Testis (tissue), 3 donors: ENCODE results near the gene CTSD. TPM values are rescaled to one million over a fixed set of nuclear protein-coding genes. Genes with fewer than 3 reads are reported as not detected.

Source experiments
- DNase-seq: peaks from one replicate; pipeline ENCODE4 v3.0.0-alpha.2; 2019
- H3K27ac ChIP-seq, 2 donors: fragments of 200-600 bp; sonication (generic); one replicate each; pipeline ENCODE4 v1.5.1; 2019
- H3K27me3 ChIP-seq: fragments of 200-600 bp; sonication (generic); one replicate; pipeline ENCODE4 v1.5.1; 2019
- H3K36me3 ChIP-seq: fragments of 200-600 bp; sonication (generic); one replicate; pipeline ENCODE4 v1.5.1; 2017; ENCODE audit warnings: low read depth; ENCODE audit errors: missing control alignments
- H3K4me1 ChIP-seq: fragments of 200-600 bp; sonication (generic); one replicate; pipeline ENCODE4 v1.5.1; 2019
- H3K4me3 ChIP-seq, 2 donors: fragments of 200-600 bp; sonication (generic); one replicate each; pipeline ENCODE4 v1.5.1; 2017 to 2019
- H3K9me3 ChIP-seq: fragments of 200-600 bp; sonication (generic); one replicate; pipeline ENCODE4 v1.5.1; 2017
- CTCF ChIP-seq, 3 experiments: fragments of 450-650 bp in 2 of 3; fragments of 200-600 bp in 1 of 3; sonication (generic) in 1 of 3; IDR thresholded peaks; one replicate each; pipeline ENCODE4 v1.5.1; 2016 to 2019; ENCODE audit warnings: antibody characterized with exemption in 3 of 3, mild to moderate bottlenecking in 2 of 3, moderate library complexity in 1 of 3
- POLR2A ChIP-seq: fragments of 450-650 bp; IDR thresholded peaks from one replicate; pipeline ENCODE4 v1.6.1; 2017; ENCODE audit warnings: antibody characterized with exemption, mild to moderate bottlenecking, moderate library complexity
- WGBS, 2 donors: methylation state at CpG; one replicate each; pipeline ENCODE4 v1.1.5; 2018; 5-methylcytosine and 5-hydroxymethylcytosine counted together
- intact Hi-C: fragments of 100-400 bp; cut with DNase I; formaldehyde crosslinking; loops from one replicate; pipeline ENCODE4 v1.15.1; 2023; ENCODE audit warnings: low total_unique reads
- polyA plus RNA-seq: library from polyadenylated mRNA; stranded (reverse); fragments of 350-450 nt; fragmentation: Illumina TruSeq; extraction: RNeasy Lipid Tissue Mini Kit (QIAGEN cat#74804); gene quantifications from one replicate; pipeline ENCODE4 v1.2.3, GENCODE V29; 2014; ENCODE audit warnings: low read depth, low replicate concordance; ENCODE audit not compliant: insufficient read depth
- total RNA-seq, 2 donors: library from RNA; depleted of rRNA; stranded (reverse); fragments of >200 nt; gene quantifications; one replicate each; pipeline ENCODE4 v1.2.3, GENCODE V29; 2016

The CTSD gene
- total and polyA plus RNA-seq, 3 donors from 2014 or later, result 486 to 897 (median 522) TPM

DNA sequence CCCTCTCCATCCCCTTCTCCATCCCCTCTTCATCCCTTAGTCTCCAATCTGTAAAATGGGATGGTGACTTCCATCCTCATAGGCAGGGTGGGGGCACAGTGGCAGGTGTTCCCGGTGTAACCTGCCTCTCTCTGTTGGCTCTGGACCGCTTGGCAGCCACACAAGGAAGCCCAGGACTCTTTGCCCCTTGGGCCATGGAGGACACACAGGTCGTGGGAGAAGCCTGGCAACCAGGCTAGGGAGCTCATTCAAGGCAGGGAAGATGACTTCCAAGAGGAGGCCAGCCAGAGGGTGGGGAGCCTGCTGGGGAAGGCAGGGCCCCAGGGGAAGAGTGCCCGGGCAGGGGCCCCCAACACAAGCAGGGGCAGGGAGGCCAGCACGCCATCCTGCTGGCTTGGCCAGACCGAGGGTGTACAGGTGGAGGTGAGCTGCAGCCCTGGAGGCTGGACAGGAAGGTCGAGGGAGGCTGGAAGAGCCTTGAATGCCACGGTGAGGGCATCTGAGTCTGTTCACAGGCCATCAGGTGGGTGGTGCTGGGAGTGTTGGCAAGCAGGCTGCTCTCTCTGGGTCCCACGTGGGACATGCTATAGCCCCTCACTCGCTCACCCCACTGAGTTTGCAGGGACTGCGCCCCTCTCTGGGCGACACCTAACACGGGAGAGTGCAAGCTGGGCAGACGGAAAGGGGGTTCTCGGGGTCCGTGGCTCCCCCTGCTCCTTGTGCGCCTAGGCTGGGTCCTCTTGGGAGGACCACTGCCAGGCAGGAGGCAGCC lies 15.5 kb upstream of the CTSD start:
- H3K9me3 ChIP-seq, result no peaks in the 10 kb centered on the region
- 83 to 85% methylated on average over 3 to 17 of the region's 17 CpGs for WGBS, 2 donors
- H3K27ac ChIP-seq, result no peak overlapping the region
- DNase-seq, result no peak
- H3K4me3 ChIP-seq, result no peak overlapping the region
- H3K36me3 ChIP-seq, result no peaks in the 10 kb centered on the region
- intact Hi-C loops, result no loop called here
- H3K4me1 ChIP-seq, result no peaks in the 10 kb centered on the region
- H3K27me3 ChIP-seq, result no peaks in the 10 kb centered on the region
- no peak for TF ChIP-seq POLR2A
- no peak for TF ChIP-seq CTCF (IDR thresholded peaks at IDR 0.05)

- 82 to 83% methylated on average over 6 to 14 of the region's 14 CpGs for WGBS, 2 donors
- intact Hi-C loops, result no loop called here
- DNase-seq, result no peak
- H3K27ac ChIP-seq, result no peak overlapping the region
- no peaks in the 10 kb centered on the region for H3K9me3 ChIP-seq
- peaks cover 3% of the 10 kb centered on the region for H3K4me1 ChIP-seq
- TF ChIP-seq POLR2A, result no peak
- TF ChIP-seq CTCF (IDR thresholded peaks at IDR 0.05), result no peak
- H3K4me3 ChIP-seq, result no peak overlapping the region
- H3K27me3 ChIP-seq, result no peaks in the 10 kb centered on the region
- H3K36me3 ChIP-seq, result no peaks in the 10 kb centered on the region
These were observed 14.6 kb upstream of the CTSD start for GRCh38 chr11:1778141-1778911.

GRCh38 chr11:1777737-1778136 lies 14.0 kb upstream of the CTSD start:
- no peaks in the 10 kb centered on the region for H3K9me3 ChIP-seq
- no peak for DNase-seq
- WGBS, 2 donors, result 67 to 91% methylated on average over 1 to 2 of the region's 2 CpGs
- no peak overlapping the region for H3K4me3 ChIP-seq
- TF ChIP-seq POLR2A (no peak), CTCF (IDR thresholded peaks at IDR 0.05) (no peak)
- no peaks in the 10 kb centered on the region for H3K36me3 ChIP-seq
- H3K27ac ChIP-seq, result no peak overlapping the region
- intact Hi-C loops, result no loop called here
- H3K4me1 ChIP-seq, result peaks cover 5% of the 10 kb centered on the region
- H3K27me3 ChIP-seq, result no peaks in the 10 kb centered on the region

DNA sequence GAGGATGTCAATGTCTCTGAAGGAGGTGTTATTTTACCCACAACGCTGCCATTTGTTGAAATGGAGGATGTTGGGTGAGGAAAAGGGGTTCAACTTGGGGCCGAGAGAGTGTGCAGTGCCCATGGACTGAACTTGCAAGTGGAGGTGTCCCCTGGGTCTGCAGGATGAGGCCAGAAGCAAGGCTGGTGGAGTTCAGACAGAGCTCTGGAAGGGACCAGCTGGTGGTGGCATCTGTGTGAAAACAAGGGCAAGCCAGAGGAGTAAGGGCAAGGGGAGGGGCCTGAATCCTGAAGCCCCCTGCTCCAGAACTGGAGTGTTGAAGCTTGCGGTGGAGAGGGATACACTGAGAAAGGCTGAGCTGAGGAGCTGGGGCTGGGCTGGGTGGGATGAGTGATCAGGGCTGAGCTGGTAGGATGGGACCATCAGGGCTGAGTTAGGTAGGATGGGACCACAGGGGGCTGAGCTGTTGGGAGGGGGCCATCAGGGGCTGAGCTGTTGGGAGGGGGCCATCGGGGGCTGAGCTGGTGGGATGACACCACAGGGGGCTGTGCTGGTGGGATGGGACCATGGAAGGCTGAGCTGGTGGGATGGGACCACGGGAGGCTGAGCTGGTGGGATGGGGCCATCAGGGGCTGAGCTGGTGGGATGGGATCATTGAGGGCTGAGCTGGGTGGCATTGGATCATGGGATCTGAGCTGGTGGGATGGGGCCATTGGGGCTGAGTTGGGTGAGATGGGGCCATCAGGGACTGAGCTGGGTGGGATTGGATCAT lies 13.4 kb upstream of the CTSD start:
- Histone ChIP-seq H3K36me3 (no peaks in the 10 kb centered on the region), H3K27ac (no peak overlapping the region), H3K27me3 (no peaks in the 10 kb centered on the region), H3K4me3 (no peak overlapping the region), H3K9me3 (no peaks in the 10 kb centered on the region), H3K4me1 (peaks cover 11% of the 10 kb centered on the region)
- intact Hi-C loops, result no loop called here
- 90 to 91% methylated on average over 5 of the region's 5 CpGs for WGBS, 2 donors
- no peak for DNase-seq
- no peak for TF ChIP-seq CTCF (IDR thresholded peaks at IDR 0.05)
- TF ChIP-seq POLR2A, result no peak
